Activated CD8-positive, alpha-beta T cell treated with anti-CD3 and anti-CD28 coated beads, Interleukin-2, amount 10 ng/mL, durations not matched to agents 7 days and 5 days (primary cell): ENCODE measurements around the gene CECR2. TPM values are rescaled to one million over a fixed set of nuclear protein-coding genes. Genes with fewer than 3 reads are reported as not detected.

Source experiments
- ATAC-seq: fragments of 150-1000 bp; cut with Tn5 transposase; one replicate; pipeline ENCODE4 v1.10.0; 2021; ENCODE audit warnings: moderate library complexity
- CTCF ChIA-PET: fragments of 350-600 bp; sonication (Branson Sonifier 250); formaldehyde crosslinking; loops from one replicate; lab custom pipeline; 2021; ENCODE audit warnings: antibody characterized with exemption; lab: Charles Lee
- POLR2A ChIA-PET: fragments of 350-600 bp; sonication (Branson Sonifier 250); formaldehyde crosslinking; loops from one replicate; lab custom pipeline; 2021; ENCODE audit warnings: antibody characterized with exemption; lab: Charles Lee
- DNase-seq: peaks from one replicate; pipeline ENCODE4 v3.0.0-alpha.2; 2020
- H3K27ac Mint-ChIP-seq: one replicate; pipeline ENCODE4 v1.8.0; 2021; ENCODE audit warnings: mild to moderate bottlenecking, mixed read lengths
- H3K27me3 Mint-ChIP-seq: one replicate; pipeline ENCODE4 v1.8.0; 2021; ENCODE audit warnings: low read depth, mixed read lengths
- H3K36me3 Mint-ChIP-seq: one replicate; pipeline ENCODE4 v1.8.0; 2021; ENCODE audit warnings: low read depth, mixed read lengths
- H3K4me1 Mint-ChIP-seq: one replicate; pipeline ENCODE4 v1.8.0; 2021; ENCODE audit warnings: low read depth, mixed read lengths
- H3K4me3 Mint-ChIP-seq: one replicate; pipeline ENCODE4 v1.8.0; 2021; ENCODE audit warnings: mild to moderate bottlenecking, mixed read lengths
- H3K9me3 Mint-ChIP-seq: one replicate; pipeline ENCODE4 v1.8.0; 2022; ENCODE audit warnings: mixed read lengths; ENCODE audit not compliant: insufficient read depth
- total RNA-seq, 2 experiments: library from RNA; stranded (reverse); gene quantifications; one replicate each; pipeline ENCODE4 v1.2.3, GENCODE V29; 2021

CECR2 gene
- not detected for total RNA-seq

DNA sequence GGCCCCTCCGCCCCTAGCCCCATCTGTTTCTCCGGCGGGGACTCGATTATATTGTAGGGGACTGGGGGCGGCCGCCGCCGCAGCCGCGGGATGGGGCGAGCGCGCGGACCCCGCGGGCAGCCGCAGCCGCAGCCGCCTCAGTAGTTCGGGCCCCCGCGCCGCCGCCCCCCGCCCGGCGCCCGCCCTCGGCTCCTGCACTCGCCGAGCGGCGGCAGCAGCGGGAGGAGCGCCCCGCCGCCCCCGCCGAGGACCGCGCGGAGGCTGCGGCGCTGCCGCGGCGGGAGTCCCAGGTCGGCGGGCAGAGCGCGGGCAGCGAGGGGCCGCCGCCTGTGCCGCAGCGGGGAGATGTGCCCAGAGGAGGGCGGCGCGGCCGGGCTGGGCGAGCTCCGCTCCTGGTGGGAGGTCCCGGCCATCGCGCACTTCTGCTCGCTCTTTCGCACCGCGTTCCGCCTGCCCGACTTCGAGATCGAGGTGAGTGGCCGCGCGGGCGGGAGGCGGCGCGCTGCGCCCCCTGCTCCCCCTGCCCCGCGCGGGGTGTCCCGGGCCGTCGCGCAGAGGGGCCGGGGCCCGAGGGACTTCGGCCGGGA lies at the start of gene CECR2:
CECR2 (plus strand) TSS at position 22 of the 587 bp plus-strand sequence; CDS start at position 346, 324 bp downstream.
- peaks cover 53% of the 10 kb centered on the region for H3K27me3 Mint-ChIP-seq

DNA sequence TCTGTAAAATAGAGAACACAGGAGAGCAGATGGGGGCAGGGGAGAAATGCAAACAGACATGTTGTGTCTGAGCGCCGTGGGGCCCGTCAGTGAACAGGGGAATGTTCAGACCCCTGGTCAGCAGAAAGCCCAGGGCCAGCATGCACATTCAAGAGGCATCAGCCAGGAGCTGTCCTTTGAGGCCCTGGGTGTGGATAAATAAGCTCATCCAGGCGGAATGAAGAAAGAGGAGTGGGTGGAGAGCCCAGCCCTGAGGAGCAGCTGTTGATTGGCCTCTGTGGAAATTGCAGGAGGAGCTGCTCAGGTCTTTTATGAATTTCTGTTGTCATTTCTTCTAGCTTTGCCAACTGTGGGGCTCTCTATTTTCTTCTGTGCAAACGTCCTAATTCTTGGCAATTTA lies 49.7 kb upstream of the CECR2 start:
- no peaks in the 10 kb centered on the region for H3K36me3 Mint-ChIP-seq
- ChIA-PET POLR2A (interaction anchor here (0.6 kb wide), 1 partner anchor 46 kb away, joined by 4 read pairs; no protein-coding TSS in a partner anchor), CTCF (interaction anchor here (1.2 to 1.6 kb wide), 2 partner anchors 9 to 148 kb away, joined by 4 to 5 read pairs; no protein-coding TSS in a partner anchor)
- no peak for DNase-seq
- no peak overlapping the region for H3K27ac Mint-ChIP-seq
- H3K9me3 Mint-ChIP-seq = no peaks in the 10 kb centered on the region
- peaks cover 9% of the 10 kb centered on the region for H3K27me3 Mint-ChIP-seq
- H3K4me3 Mint-ChIP-seq = no peak overlapping the region
- no peak for ATAC-seq
- H3K4me1 Mint-ChIP-seq = no peaks in the 10 kb centered on the region

More for the DNA sequence above, at the start of gene CECR2:
- Mint-ChIP-seq H3K4me1 (peaks cover 15% of the 10 kb centered on the region), H3K9me3 (no peaks in the 10 kb centered on the region), H3K27ac (no peak within 1 kb of the TSS), H3K4me3 (peak within 1 kb of the TSS; percentile 16), H3K36me3 (no peaks in the 10 kb centered on the region)
- ChIA-PET POLR2A (no interaction called here), CTCF (no interaction called here)
- ATAC-seq (peak; percentile 56), DNase-seq (peak; percentile 23)

- H3K27me3 Mint-ChIP-seq = peaks cover 5% of the 10 kb centered on the region
- CTCF ChIA-PET = no interaction called here
- no peaks in the 10 kb centered on the region for H3K4me1 Mint-ChIP-seq
- ATAC-seq (no peak), DNase-seq (no peak)
- POLR2A ChIA-PET = no interaction called here
- no peak overlapping the region for H3K4me3 Mint-ChIP-seq
- H3K9me3 Mint-ChIP-seq = no peaks in the 10 kb centered on the region
- H3K36me3 Mint-ChIP-seq = no peaks in the 10 kb centered on the region
- no peak overlapping the region for H3K27ac Mint-ChIP-seq
Measured at GRCh38 chr22:17322511-17322910, 46.7 kb upstream of the CECR2 start.

DNA sequence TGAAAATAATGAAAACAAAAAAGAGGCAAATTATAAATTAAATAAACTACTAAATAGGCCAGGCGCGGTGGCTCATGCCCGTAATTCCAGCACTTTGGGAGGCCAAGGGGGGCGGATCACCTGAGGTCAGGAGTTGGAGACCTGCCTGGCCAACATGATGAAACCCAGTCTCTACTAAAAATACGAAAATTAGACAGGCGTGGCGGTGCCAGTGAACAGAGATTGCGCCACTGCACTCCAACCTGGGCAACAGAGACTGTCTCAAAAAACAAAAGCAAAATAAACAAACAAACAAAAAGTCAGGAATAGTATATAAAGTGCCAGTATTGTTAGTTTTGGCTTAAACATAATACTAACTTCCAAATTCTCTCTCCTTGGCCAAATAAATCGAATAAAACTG lies 37.6 kb upstream of the CECR2 start:
- DNase-seq (no peak), ATAC-seq (no peak)
- no peaks in the 10 kb centered on the region for H3K36me3 Mint-ChIP-seq
- no peaks in the 10 kb centered on the region for H3K9me3 Mint-ChIP-seq
- POLR2A ChIA-PET = no interaction called here
- CTCF ChIA-PET = no interaction called here
- H3K4me1 Mint-ChIP-seq = no peaks in the 10 kb centered on the region
- no peaks in the 10 kb centered on the region for H3K27me3 Mint-ChIP-seq
- H3K27ac Mint-ChIP-seq = no peak overlapping the region
- no peak overlapping the region for H3K4me3 Mint-ChIP-seq

- H3K9me3 Mint-ChIP-seq = no peaks in the 10 kb centered on the region
- H3K4me3 Mint-ChIP-seq = no peak overlapping the region
- POLR2A ChIA-PET = no interaction called here
- H3K36me3 Mint-ChIP-seq = no peaks in the 10 kb centered on the region
- H3K4me1 Mint-ChIP-seq = no peaks in the 10 kb centered on the region
- CTCF ChIA-PET = no interaction called here
- no peak overlapping the region for H3K27ac Mint-ChIP-seq
- H3K27me3 Mint-ChIP-seq = no peaks in the 10 kb centered on the region
- ATAC-seq (no peak), DNase-seq (no peak)
Measured at GRCh38 chr22:17332109-17332800, 37.0 kb upstream of the CECR2 start.

DNA sequence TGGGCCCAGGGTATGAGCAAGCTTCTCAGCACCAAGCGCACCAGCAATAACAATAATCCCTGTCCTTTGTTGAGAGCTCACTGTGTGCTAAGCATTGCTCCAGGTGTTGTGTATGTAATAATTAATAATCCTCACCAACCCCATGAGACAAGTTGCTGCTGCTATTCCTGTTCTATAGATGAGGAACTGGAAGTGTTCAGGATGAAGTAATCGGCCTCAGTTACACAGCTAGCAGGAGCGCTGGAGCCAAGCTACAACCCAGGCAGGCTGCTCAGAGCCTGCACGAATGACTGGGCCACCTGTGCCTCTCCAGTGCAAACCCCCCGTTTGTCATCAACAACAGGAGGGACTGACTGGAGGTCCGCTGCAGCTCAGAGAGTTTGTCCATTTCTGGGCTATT lies 35.2 kb upstream of the CECR2 start:
- Mint-ChIP-seq H3K27ac (no peak overlapping the region), H3K9me3 (no peaks in the 10 kb centered on the region), H3K36me3 (no peaks in the 10 kb centered on the region), H3K27me3 (peaks cover 9% of the 10 kb centered on the region), H3K4me3 (no peak overlapping the region), H3K4me1 (no peaks in the 10 kb centered on the region)
- DNase-seq (no peak), ATAC-seq (no peak)
- CTCF ChIA-PET = interaction anchor here (1.1 kb wide), 1 partner anchor 8 kb away, joined by 3 read pairs; no protein-coding TSS in a partner anchor
- POLR2A ChIA-PET = no interaction called here

- ChIA-PET POLR2A (no interaction called here), CTCF (interaction anchor here (0.7 to 1.1 kb wide), 2 partner anchors 9 to 121 kb away, joined by 3 read pairs; no protein-coding TSS in a partner anchor)
- Mint-ChIP-seq H3K36me3 (no peaks in the 10 kb centered on the region), H3K9me3 (no peaks in the 10 kb centered on the region), H3K27me3 (peaks cover 12% of the 10 kb centered on the region), H3K27ac (no peak overlapping the region), H3K4me1 (no peaks in the 10 kb centered on the region), H3K4me3 (no peak overlapping the region)
- no peak for ATAC-seq
- no peak for DNase-seq
Measured at GRCh38 chr22:17334983-17335382, 34.3 kb upstream of the CECR2 start.

- Mint-ChIP-seq H3K4me1 (no peaks in the 10 kb centered on the region), H3K27me3 (peaks cover 12% of the 10 kb centered on the region), H3K4me3 (no peak overlapping the region), H3K27ac (no peak overlapping the region), H3K9me3 (no peaks in the 10 kb centered on the region), H3K36me3 (no peaks in the 10 kb centered on the region)
- CTCF ChIA-PET = no interaction called here
- POLR2A ChIA-PET = no interaction called here
- ATAC-seq = no peak
- DNase-seq = no peak
Measured at GRCh38 chr22:17336061-17336460, 33.2 kb upstream of the CECR2 start.

DNA sequence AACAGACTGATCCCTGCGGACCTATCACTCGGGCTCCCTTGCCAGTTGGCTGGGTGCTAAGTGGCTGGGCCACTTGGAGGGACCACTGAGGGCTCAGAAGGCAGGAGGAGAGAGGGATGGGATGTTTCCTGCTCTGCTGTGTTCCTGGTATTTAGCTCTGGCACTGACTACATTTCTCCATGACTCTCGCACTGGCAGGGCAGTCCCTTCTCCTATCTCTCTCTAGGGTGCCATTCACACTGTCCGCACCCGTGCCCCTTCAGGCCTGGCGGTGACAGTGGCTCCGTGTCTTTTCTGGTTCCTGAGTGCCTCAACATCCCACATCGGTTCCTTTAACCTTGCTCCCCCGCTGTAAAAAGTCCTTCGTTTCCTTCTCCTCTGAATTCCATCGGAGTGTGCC lies 31.6 kb upstream of the CECR2 start:
- H3K4me1 Mint-ChIP-seq = no peaks in the 10 kb centered on the region
- H3K4me3 Mint-ChIP-seq = no peak overlapping the region
- no peaks in the 10 kb centered on the region for H3K9me3 Mint-ChIP-seq
- H3K27ac Mint-ChIP-seq = no peak overlapping the region
- DNase-seq (no peak), ATAC-seq (no peak)
- no peaks in the 10 kb centered on the region for H3K36me3 Mint-ChIP-seq
- CTCF ChIA-PET = no interaction called here
- H3K27me3 Mint-ChIP-seq = peaks cover 12% of the 10 kb centered on the region
- POLR2A ChIA-PET = no interaction called here

DNA sequence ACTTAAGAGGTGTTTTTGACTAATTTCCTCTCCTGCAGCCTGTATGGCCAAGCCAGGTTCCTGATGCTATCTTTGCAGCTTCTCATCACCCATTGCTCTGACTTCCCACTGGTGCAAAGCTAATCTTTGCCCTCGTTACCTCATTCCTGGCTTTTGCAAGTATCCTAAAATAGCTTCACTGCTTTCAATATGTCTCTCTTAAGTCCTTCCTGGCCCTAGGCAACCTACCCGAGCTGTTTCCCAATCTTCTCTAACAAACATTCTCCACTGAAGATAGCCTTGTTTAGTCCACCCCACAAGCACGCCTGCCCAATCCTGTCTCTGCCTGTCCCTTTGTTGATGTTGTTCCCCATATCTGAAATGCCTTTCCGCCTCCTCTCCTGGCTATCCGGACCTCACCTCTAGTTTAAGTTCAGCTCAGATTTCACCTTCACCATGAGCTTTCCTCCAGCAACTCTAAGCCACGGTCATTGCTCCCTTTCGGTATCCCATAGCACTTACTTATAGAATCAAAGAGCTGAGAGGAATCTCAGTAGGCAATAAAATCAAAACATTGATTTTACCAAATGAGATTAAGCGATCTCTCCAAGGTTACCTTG lies 30.1 kb upstream of the CECR2 start:
- peaks cover 12% of the 10 kb centered on the region for H3K27me3 Mint-ChIP-seq
- no peak for ATAC-seq
- no peaks in the 10 kb centered on the region for H3K4me1 Mint-ChIP-seq
- no peak overlapping the region for H3K4me3 Mint-ChIP-seq
- CTCF ChIA-PET = no interaction called here
- H3K36me3 Mint-ChIP-seq = no peaks in the 10 kb centered on the region
- no peak for DNase-seq
- no peak overlapping the region for H3K27ac Mint-ChIP-seq
- H3K9me3 Mint-ChIP-seq = no peaks in the 10 kb centered on the region
- POLR2A ChIA-PET = no interaction called here

DNA sequence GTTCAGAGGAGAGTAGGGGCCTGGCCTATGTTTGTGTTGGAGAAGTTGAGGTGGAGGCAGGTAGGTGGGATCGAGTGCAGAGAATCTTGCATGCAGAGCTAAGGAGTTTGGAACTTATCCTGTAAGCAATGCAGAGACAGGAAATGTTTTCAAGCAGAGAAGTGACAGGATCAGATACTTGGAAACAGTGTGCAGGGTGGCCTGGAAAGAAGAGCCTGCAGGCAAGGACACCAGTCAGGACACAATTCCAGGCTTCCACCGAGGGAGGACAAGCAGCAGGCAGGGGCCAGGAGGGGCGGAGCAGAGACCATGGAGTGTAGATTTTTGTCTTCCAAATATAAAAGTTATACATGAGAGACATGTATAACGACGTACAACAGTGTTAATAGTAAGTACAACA lies 26.9 kb upstream of the CECR2 start:
- DNase-seq (no peak), ATAC-seq (no peak)
- Mint-ChIP-seq H3K36me3 (no peaks in the 10 kb centered on the region), H3K27me3 (peaks cover 11% of the 10 kb centered on the region), H3K9me3 (no peaks in the 10 kb centered on the region), H3K4me3 (no peak overlapping the region), H3K4me1 (no peaks in the 10 kb centered on the region), H3K27ac (no peak overlapping the region)
- ChIA-PET CTCF (no interaction called here), POLR2A (no interaction called here)

DNA sequence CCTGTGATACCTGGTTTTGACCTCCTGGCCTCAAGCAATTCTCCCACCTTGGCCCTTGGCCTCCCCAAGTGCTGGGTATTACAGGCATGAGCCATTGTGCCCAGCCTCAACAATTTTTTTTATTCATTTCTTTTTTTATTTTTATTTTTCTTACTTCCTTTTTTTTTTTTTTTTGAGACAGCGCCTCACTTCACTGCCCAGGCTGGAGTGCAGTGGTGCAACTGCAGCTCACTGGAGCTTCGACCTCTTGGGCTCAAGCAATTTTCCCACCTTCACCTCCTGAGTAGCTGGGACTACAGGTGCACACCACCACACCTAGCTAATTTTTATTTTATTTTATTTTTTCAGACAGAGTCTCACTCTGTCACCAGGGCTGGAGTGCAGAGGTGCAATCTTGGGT lies 25.5 kb upstream of the CECR2 start:
- Mint-ChIP-seq H3K27me3 (peaks cover 5% of the 10 kb centered on the region), H3K4me1 (no peaks in the 10 kb centered on the region), H3K4me3 (no peak overlapping the region), H3K9me3 (no peaks in the 10 kb centered on the region), H3K36me3 (no peaks in the 10 kb centered on the region), H3K27ac (no peak overlapping the region)
- CTCF ChIA-PET = no interaction called here
- no peak for DNase-seq
- ATAC-seq = no peak
- POLR2A ChIA-PET = no interaction called here
